Peyer's patch (tissue), 4 donors: ENCODE results near the gene INPP5A.

ENCODE experiments used
- CTCF ChIP-seq, 6 experiments: fragments of 450-650 bp in 4 of 6; fragments of 200-600 bp in 2 of 6; sonication (generic) in 1 of 6; IDR thresholded peaks; one replicate each; pipeline ENCODE4 v1.5.1; 2017 to 2019; ENCODE audit warnings: antibody characterized with exemption in 6 of 6, mild to moderate bottlenecking in 3 of 6, moderate library complexity in 1 of 6
- POLR2A ChIP-seq, 2 donors: fragments of 450-650 bp; IDR thresholded peaks; one replicate each; pipeline ENCODE4 v1.5.1; 2017; ENCODE audit warnings: antibody characterized with exemption in 2 of 2, mild to moderate bottlenecking in 2 of 2, moderate library complexity in 2 of 2

DNA sequence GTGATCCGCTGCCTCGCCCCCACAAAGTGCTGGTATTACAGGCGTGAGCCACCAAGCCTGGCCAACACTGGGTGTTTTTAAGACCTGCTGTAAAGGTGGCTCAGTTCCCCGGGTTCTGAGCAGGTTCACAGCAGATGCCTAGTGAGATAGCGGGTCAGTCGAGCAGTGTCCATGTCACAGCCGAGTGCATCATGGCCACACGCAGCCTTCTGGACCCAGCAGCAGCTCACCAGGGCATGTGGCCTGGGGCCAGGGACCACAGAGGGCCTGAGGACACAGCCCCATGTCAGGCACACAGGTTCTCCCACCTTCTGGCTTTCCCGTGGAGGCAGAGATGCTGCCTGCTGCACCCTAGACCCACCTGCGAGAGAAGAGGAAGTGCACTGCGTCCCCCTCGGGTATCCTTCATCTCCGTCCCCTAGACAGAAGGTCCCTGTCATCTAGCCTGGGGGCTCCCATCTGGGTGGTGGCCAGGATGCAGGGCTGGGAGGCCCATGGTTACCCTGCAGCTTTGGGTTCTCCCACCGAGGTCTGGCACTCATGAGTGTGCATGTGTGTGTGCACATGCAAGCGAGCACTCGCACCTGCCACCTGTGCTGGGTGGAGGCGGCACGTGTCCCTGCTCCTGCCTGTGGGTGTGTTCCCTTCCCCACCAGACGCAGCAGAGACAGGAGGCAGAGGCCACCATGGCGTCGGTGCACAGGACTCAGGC is 149.8 kb downstream of the INPP5A start:
- TF ChIP-seq CTCF (IDR thresholded peaks at IDR 0.05) (no peak), POLR2A (IDR thresholded peaks at IDR 0.05) (no peak)
